Spleen (tissue), 11 donors: ENCODE measurements around the gene CCDC83. TPM values are rescaled to one million over a fixed set of nuclear protein-coding genes. Genes with fewer than 3 reads are reported as not detected.

Experiments
- DNase-seq: peaks from one replicate; pipeline ENCODE4 v3.0.0-alpha.2; 2020
- H3K27ac ChIP-seq, 8 donors: fragments of 200-600 bp; sonication (generic) in 7 of 8; 1 replicate in 4 of 8; 2 replicates in 4 of 8; pipeline versions ENCODE4 v1.5.0 to v1.8.0; 2016 to 2021; ENCODE audit warnings: inconsistent platforms in 4 of 8, mild to moderate bottlenecking in 4 of 8, moderate library complexity in 1 of 8
- H3K27me3 ChIP-seq, 7 donors: fragments of 200-600 bp; sonication (generic) in 6 of 7; replicated peaks in 1 of 7; 1 replicate in 4 of 7; 2 replicates in 3 of 7; pipeline versions ENCODE4 v1.5.0 to v1.8.0; 2016 to 2021; ENCODE audit warnings: inconsistent platforms in 3 of 7, mild to moderate bottlenecking in 1 of 7
- H3K36me3 ChIP-seq, 6 donors: fragments of 200-600 bp; sonication (generic) in 5 of 6; 1 replicate in 4 of 6; 2 replicates in 2 of 6; pipeline versions ENCODE4 v1.5.0 to v1.8.0; 2016 to 2021; ENCODE audit warnings: inconsistent platforms in 2 of 6
- H3K4me1 ChIP-seq, 6 donors: fragments of 200-600 bp; sonication (generic) in 5 of 6; 1 replicate in 3 of 6; 2 replicates in 3 of 6; pipeline versions ENCODE4 v1.5.0 to v1.8.0; 2016 to 2021; ENCODE audit warnings: inconsistent platforms in 3 of 6
- H3K4me3 ChIP-seq, 8 donors: fragments of 200-600 bp; sonication (generic) in 7 of 8; 1 replicate in 4 of 8; 2 replicates in 4 of 8; pipeline versions ENCODE4 v1.5.0 to v1.8.0; 2016 to 2021; ENCODE audit warnings: inconsistent platforms in 4 of 8, mild to moderate bottlenecking in 4 of 8, moderate library complexity in 2 of 8
- H3K9me3 ChIP-seq, 8 donors: fragments of 200-600 bp; sonication (generic) in 7 of 8; 1 replicate in 4 of 8; 2 replicates in 4 of 8; pipeline versions ENCODE4 v1.5.0 to v1.8.0; 2016 to 2021; ENCODE audit warnings: inconsistent platforms in 4 of 8
- CTCF ChIP-seq, 11 experiments: fragments of 200-600 bp in 7 of 11; fragments of 450-650 bp in 4 of 11; sonication (generic) in 4 of 11; IDR thresholded peaks in 8 of 11; conservative IDR thresholded peaks in 3 of 11; 1 replicate in 7 of 11; 2 replicates in 4 of 11; pipeline versions ENCODE4 v1.4.0 to v1.8.0; 2016 to 2021; ENCODE audit warnings: antibody characterized with exemption in 11 of 11, inconsistent platforms in 4 of 11, mild to moderate bottlenecking in 1 of 11
- POLR2A ChIP-seq, 3 donors: fragments of 450-650 bp; IDR thresholded peaks; one replicate each; pipeline ENCODE4 v1.5.1; 2017; ENCODE audit warnings: antibody characterized with exemption in 3 of 3, mild to moderate bottlenecking in 1 of 3
- POLR2AphosphoS5 ChIP-seq, 3 donors: sonication (generic); formaldehyde crosslinking; IDR thresholded peaks; one replicate each; pipeline ENCODE4 v1.5.1; 2017; ENCODE audit warnings: antibody characterized with exemption in 3 of 3
- WGBS, 5 donors: extraction: QIAGEN DNeasy Blood & Tissue Kit in 3 of 5; methylation state at CpG; one replicate each; pipeline versions ENCODE4 v1.1.5 to v1.1.7; 2013 to 2018; 5-methylcytosine and 5-hydroxymethylcytosine counted together
- intact Hi-C: fragments of 100-400 bp; cut with DNase I; formaldehyde crosslinking; loops from one replicate; pipeline ENCODE4 v1.15.0; 2023; ENCODE audit warnings: low total_unique reads
- polyA plus RNA-seq, 3 donors: library from polyadenylated mRNA; stranded (reverse); fragments of 200-250 nt; gene quantifications; one replicate each; pipeline ENCODE4 v1.2.1, GENCODE V29; 2013
- total RNA-seq, 7 donors: library from RNA; depleted of rRNA in 3 of 7; stranded (reverse); fragments of >200 nt in 3 of 7; fragmentation: NEBNext Ultra II Directional in 4 of 7; extraction: Animal tissue kit (Norgen Biotek cat#: 25700) in 4 of 7; gene quantifications; one replicate each; pipeline versions ENCODE4 v1.1.0 to v1.2.1, GENCODE V29; 2016 to 2021
- donor health status: healthy with polysubstance abuse.
- donor health status: DM: no; HTN: no; CAD: no; lungs with moderate emphysema.
- donor health status: DM: no; HTN: no; CAD: no.
- donor health status: Bipolar disorder and iron deficiency.
- donor health status: healthy.
- donor health status: DM: no; HTN: no; CAD: no.
- donor health status: DM: yes; HTN: yes; CAD: no.

CCDC83 gene
- total and polyA plus RNA-seq, 10 donors = not detected

- Histone ChIP-seq H3K36me3 (no peaks in the 10 kb centered on the region), H3K9me3 (no peaks in the 10 kb centered on the region), H3K27me3 (no peaks in the 10 kb centered on the region), H3K4me1 (no peaks in the 10 kb centered on the region), H3K27ac (no peak overlapping the region), H3K4me3 (no peak overlapping the region)
- 63 to 85% (median 80%) methylated on average over 3 of the region's 3 CpGs for WGBS, 5 donors
- TF ChIP-seq POLR2A (IDR thresholded peaks at IDR 0.05) (no peak), POLR2AphosphoS5 (IDR thresholded peaks at IDR 0.05) (no peak), CTCF (IDR thresholded peaks at IDR 0.05 in 8 of 11, conservative IDR thresholded peaks at IDR 0.05 in 3 of 11) (no peak)
- intact Hi-C loops = no loop called here
- DNase-seq = no peak
These were observed 47.2 kb downstream of the CCDC83 start for GRCh38 chr11:85902353-85902752.

GRCh38 chr11:85903406-85903805 lies 48.2 kb downstream of the CCDC83 start:
- TF ChIP-seq POLR2AphosphoS5 (IDR thresholded peaks at IDR 0.05) (no peak), POLR2A (IDR thresholded peaks at IDR 0.05) (no peak), CTCF (IDR thresholded peaks at IDR 0.05 in 8 of 11, conservative IDR thresholded peaks at IDR 0.05 in 3 of 11) (no peak)
- Histone ChIP-seq H3K9me3 (no peaks in the 10 kb centered on the region), H3K27me3 (no peaks in the 10 kb centered on the region), H3K27ac (no peak overlapping the region), H3K4me3 (no peak overlapping the region), H3K4me1 (no peaks in the 10 kb centered on the region), H3K36me3 (no peaks in the 10 kb centered on the region)
- 77 to 88% (median 83%) methylated on average over 4 of the region's 4 CpGs for WGBS, 5 donors
- intact Hi-C loops = no loop called here
- no peak for DNase-seq

DNA sequence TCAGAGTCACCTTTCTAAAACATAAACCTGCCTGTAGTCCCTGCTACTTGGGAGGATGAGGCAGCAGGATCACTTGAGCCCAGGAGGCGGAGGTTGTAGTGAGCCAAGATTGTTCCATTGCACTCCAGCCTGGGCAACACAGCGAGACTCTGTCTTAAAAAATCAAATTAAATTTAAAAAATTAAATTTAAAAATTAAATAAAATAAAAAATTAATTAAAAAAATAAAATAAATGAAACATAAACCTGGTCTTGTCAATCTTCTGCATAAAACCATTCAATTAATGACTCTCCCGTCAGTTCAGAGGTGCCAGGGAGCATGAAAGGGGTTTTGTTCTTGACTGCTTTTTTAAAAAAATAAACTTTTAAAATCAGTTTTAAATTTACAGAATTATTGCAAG lies 48.6 kb downstream of the CCDC83 start:
- 92 to 97% (median 96%) methylated on average over 3 of the region's 3 CpGs for WGBS, 5 donors
- TF ChIP-seq CTCF (IDR thresholded peaks at IDR 0.05 in 8 of 11, conservative IDR thresholded peaks at IDR 0.05 in 3 of 11) (no peak), POLR2A (IDR thresholded peaks at IDR 0.05) (no peak), POLR2AphosphoS5 (IDR thresholded peaks at IDR 0.05) (no peak)

DNA sequence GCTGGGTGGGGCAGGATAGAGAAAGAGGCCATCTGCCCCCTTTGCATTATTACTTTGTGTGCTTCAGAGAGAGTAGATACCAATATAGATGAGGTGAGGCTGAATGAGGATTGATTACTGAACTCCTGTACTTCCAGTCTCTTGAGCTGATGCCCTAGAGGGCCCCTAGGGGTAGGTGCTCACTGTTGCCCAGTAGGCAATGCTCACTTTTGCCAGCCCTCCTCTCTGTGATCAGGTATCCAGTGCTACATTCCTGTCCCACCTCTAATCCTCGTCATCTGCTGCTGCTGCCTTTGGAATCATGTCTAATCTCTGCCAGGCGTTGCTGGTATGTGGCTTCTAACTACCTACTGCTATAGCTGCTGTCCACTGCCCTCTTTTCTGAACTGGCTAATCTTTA lies 57.2 kb downstream of the CCDC83 start:
- intact Hi-C loops = no loop called here
- DNase-seq = no peak
- Histone ChIP-seq H3K9me3 (peaks cover 0 to 9% (median 6%) of the 10 kb centered on the region in 8 donors), H3K36me3 (no peaks in the 10 kb centered on the region), H3K27ac (no peak overlapping the region), H3K27me3 (no peaks in the 10 kb centered on the region), H3K4me1 (no peaks in the 10 kb centered on the region), H3K4me3 (no peak overlapping the region)
- TF ChIP-seq POLR2AphosphoS5 (IDR thresholded peaks at IDR 0.05) (no peak), POLR2A (IDR thresholded peaks at IDR 0.05) (no peak), CTCF (IDR thresholded peaks at IDR 0.05 in 8 of 11, conservative IDR thresholded peaks at IDR 0.05 in 3 of 11) (no peak)
- 82 to 90% (median 84%) methylated on average over 2 of the region's 2 CpGs for WGBS, 5 donors

More for the DNA sequence above, 48.6 kb downstream of the CCDC83 start:
- Histone ChIP-seq H3K4me3 (no peak overlapping the region), H3K9me3 (no peaks in the 10 kb centered on the region), H3K36me3 (no peaks in the 10 kb centered on the region), H3K27ac (no peak overlapping the region), H3K27me3 (no peaks in the 10 kb centered on the region), H3K4me1 (no peaks in the 10 kb centered on the region)
- intact Hi-C loops = no loop called here
- no peak for DNase-seq
